ENCODE data around the gene ANKRD49. TPM values are rescaled to one million over a fixed set of nuclear protein-coding genes. Genes with fewer than 3 reads are reported as not detected.

Gene ANKRD49
- total and polyA plus RNA-seq, 4 donors = 10.4 to 22.6 (median 15.5) TPM

- no peak overlapping the region for H3K4me3 ChIP-seq
- TF ChIP-seq CTCF (IDR thresholded peaks at IDR 0.05; ENCODE audit: control extremely low read depth, extremely low read depth) = no peak
- H3K27me3 ChIP-seq (ENCODE audit: control insufficient read depth in 3 of 3, insufficient read depth in 3 of 3, low read length in 2 of 3) = no peaks in the 10 kb centered on the region
- H3K9ac ChIP-seq (ENCODE audit: insufficient read depth in 1 of 2, low read length in 2 of 2) = no peak overlapping the region
- H3K27ac ChIP-seq (ENCODE audit: low read depth in 1 of 2, low read length in 1 of 2) = no peak overlapping the region
- peaks cover 0 to 8% (median 3%) of the 10 kb centered on the region in 5 donors for H3K4me1 ChIP-seq (ENCODE audit: control insufficient read depth in 5 of 5, insufficient read depth in 5 of 5, low read length in 5 of 5)
- no peaks in the 10 kb centered on the region for H3K36me3 ChIP-seq (ENCODE audit: control insufficient read depth in 4 of 4, insufficient read depth in 4 of 4, low read length in 4 of 4)
- ATAC-seq (ENCODE audit: insufficient read depth, low FRiP score) (no peak), DNase-seq (no peak)
- no peaks in the 10 kb centered on the region for H3K9me3 ChIP-seq (ENCODE audit: control insufficient read depth in 4 of 4, insufficient read depth in 3 of 4, low read length in 3 of 4)
These were observed 42.6 kb downstream of the ANKRD49 start for GRCh38 chr11:94536386-94536785.

- WGBS, 2 donors = 50 to 65% methylated on average over 3 of the region's 3 CpGs
- H3K9ac ChIP-seq (ENCODE audit: insufficient read depth in 1 of 2, low read length in 2 of 2) = no peak overlapping the region
- H3K27ac ChIP-seq (ENCODE audit: low read depth in 1 of 2, low read length in 1 of 2) = no peak overlapping the region
- no peak overlapping the region for H3K4me3 ChIP-seq
- DNase-seq (peak; percentile 50 to 72 (median 52)), ATAC-seq (ENCODE audit: insufficient read depth, low FRiP score) (no peak)
- no peaks in the 10 kb centered on the region for H3K9me3 ChIP-seq (ENCODE audit: control insufficient read depth in 4 of 4, insufficient read depth in 3 of 4, low read length in 3 of 4)
- no peaks in the 10 kb centered on the region for H3K36me3 ChIP-seq (ENCODE audit: control insufficient read depth in 4 of 4, insufficient read depth in 4 of 4, low read length in 4 of 4)
- H3K27me3 ChIP-seq (ENCODE audit: control insufficient read depth in 3 of 3, insufficient read depth in 3 of 3, low read length in 2 of 3) = no peaks in the 10 kb centered on the region
- peaks cover 0 to 8% (median 3%) of the 10 kb centered on the region in 5 donors for H3K4me1 ChIP-seq (ENCODE audit: control insufficient read depth in 5 of 5, insufficient read depth in 5 of 5, low read length in 5 of 5)
- TF ChIP-seq CTCF (IDR thresholded peaks at IDR 0.05; ENCODE audit: control extremely low read depth, extremely low read depth) = no peak
These were observed 43.3 kb downstream of the ANKRD49 start for GRCh38 chr11:94537031-94537600.

- Histone ChIP-seq H3K9ac (ENCODE audit: insufficient read depth in 1 of 2, low read length in 2 of 2) (no peak overlapping the region), H3K36me3 (ENCODE audit: control insufficient read depth in 4 of 4, insufficient read depth in 4 of 4, low read length in 4 of 4) (no peaks in the 10 kb centered on the region), H3K4me1 (ENCODE audit: control insufficient read depth in 5 of 5, insufficient read depth in 5 of 5, low read length in 5 of 5) (peaks cover 0 to 8% (median 0%) of the 10 kb centered on the region in 5 donors), H3K27ac (ENCODE audit: low read depth in 1 of 2, low read length in 1 of 2) (no peak overlapping the region), H3K9me3 (ENCODE audit: control insufficient read depth in 4 of 4, insufficient read depth in 3 of 4, low read length in 3 of 4) (no peaks in the 10 kb centered on the region), H3K4me3 (no peak overlapping the region), H3K27me3 (ENCODE audit: control insufficient read depth in 3 of 3, insufficient read depth in 3 of 3, low read length in 2 of 3) (no peaks in the 10 kb centered on the region)
- WGBS, 2 donors = 31 to 38% methylated on average over 1 of the region's 1 CpG
- DNase-seq = no peak
- no peak for ATAC-seq (ENCODE audit: insufficient read depth, low FRiP score)
- TF ChIP-seq CTCF (IDR thresholded peaks at IDR 0.05; ENCODE audit: control extremely low read depth, extremely low read depth) = no peak
These were observed 45.6 kb downstream of the ANKRD49 start for GRCh38 chr11:94539420-94539819.

All from lung (tissue), 12 donors.